Activated CD8-positive, alpha-beta T cell treated with anti-CD3 and anti-CD28 coated beads for 36 hours (primary cell): Measurements from ENCODE around the gene RIMBP2. TPM values are rescaled to one million over a fixed set of nuclear protein-coding genes. Genes with fewer than 3 reads are reported as not detected.

Experiments used
- ATAC-seq: fragments of 200-7000 bp; cut with Tn5 transposase; one replicate; pipeline ENCODE4 v1.10.0; 2021; ENCODE audit warnings: mild to moderate bottlenecking, moderate library complexity
- CTCF ChIA-PET: fragments of 350-600 bp; sonication (Branson Sonifier 250); formaldehyde crosslinking; loops from one replicate; lab custom pipeline; 2021; ENCODE audit warnings: antibody characterized with exemption; lab: Charles Lee
- POLR2A ChIA-PET: fragments of 350-600 bp; sonication (Branson Sonifier 250); formaldehyde crosslinking; loops from one replicate; lab custom pipeline; 2021; ENCODE audit warnings: antibody characterized with exemption; lab: Charles Lee
- DNase-seq: peaks from one replicate; pipeline ENCODE4 v3.0.0-alpha.2; 2020
- H3K27ac Mint-ChIP-seq: one replicate; pipeline ENCODE4 v1.8.0; 2021; ENCODE audit warnings: mild to moderate bottlenecking, mixed read lengths
- H3K27me3 Mint-ChIP-seq: one replicate; pipeline ENCODE4 v1.8.0; 2021; ENCODE audit warnings: mixed read lengths
- H3K36me3 Mint-ChIP-seq: one replicate; pipeline ENCODE4 v1.8.0; 2021; ENCODE audit warnings: low read depth, mixed read lengths
- H3K4me1 Mint-ChIP-seq: one replicate; pipeline ENCODE4 v1.8.0; 2021; ENCODE audit warnings: low read depth, mixed read lengths
- H3K4me3 Mint-ChIP-seq: one replicate; pipeline ENCODE4 v1.8.0; 2021; ENCODE audit warnings: mild to moderate bottlenecking, moderate library complexity, mixed read lengths
- H3K9me3 Mint-ChIP-seq: one replicate; pipeline ENCODE4 v1.8.0; 2021; ENCODE audit warnings: mixed read lengths
- intact Hi-C: fragments of 100-400 bp; cut with micrococcal nuclease; formaldehyde crosslinking; loops from one replicate; pipeline ENCODE4 v1.10.0; 2022
- total RNA-seq, 2 experiments: library from RNA; stranded (reverse); gene quantifications; one replicate each; pipeline ENCODE4 v1.2.3, GENCODE V29; 2021
- TF ChIP-seq, protein P1 (sequence below): fragments of 200-600 bp; IDR thresholded peaks from one replicate; pipeline ENCODE4 v1.8.0; 2022; ENCODE audit warnings: antibody characterized with exemption, mild to moderate bottlenecking

RIMBP2 gene
- total RNA-seq, 2 experiments from 2014 or later = not detected

DNA sequence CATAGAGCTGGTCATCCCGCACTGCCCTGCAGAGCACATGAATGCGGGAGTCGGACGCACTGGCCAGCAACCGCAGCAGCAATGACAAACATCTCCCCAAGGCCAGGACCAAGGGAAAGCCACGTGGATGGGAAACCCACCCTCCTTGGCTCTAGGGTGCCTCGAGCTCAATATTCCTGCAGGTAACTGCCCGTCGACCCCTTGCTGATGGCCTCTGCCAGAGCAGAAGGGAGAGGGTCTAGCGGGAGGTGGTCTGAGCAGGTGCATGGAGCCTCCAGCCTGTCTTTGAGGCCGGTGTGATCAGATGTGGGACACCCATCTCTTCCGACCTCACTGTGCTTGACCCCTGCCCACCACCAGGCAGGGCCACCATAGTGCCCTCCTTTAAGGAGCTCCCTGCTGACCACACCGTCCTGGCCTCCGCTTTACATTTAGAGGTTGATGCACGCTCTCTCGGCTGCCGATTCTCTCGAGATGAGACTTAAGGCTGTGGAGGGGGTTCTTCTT is 288.7 kb downstream of the RIMBP2 start:
- H3K9me3 Mint-ChIP-seq = no peaks in the 10 kb centered on the region
- intact Hi-C loops = no loop called here
- CTCF ChIA-PET = no interaction called here
- no peak for DNase-seq
- no peaks in the 10 kb centered on the region for H3K27me3 Mint-ChIP-seq
- ATAC-seq = no peak
- H3K36me3 Mint-ChIP-seq = no peaks in the 10 kb centered on the region
- POLR2A ChIA-PET = no interaction called here
- no peak overlapping the region for H3K4me3 Mint-ChIP-seq
- H3K4me1 Mint-ChIP-seq = no peaks in the 10 kb centered on the region
- H3K27ac Mint-ChIP-seq = no peak overlapping the region
- TF ChIP-seq, protein P1, sequence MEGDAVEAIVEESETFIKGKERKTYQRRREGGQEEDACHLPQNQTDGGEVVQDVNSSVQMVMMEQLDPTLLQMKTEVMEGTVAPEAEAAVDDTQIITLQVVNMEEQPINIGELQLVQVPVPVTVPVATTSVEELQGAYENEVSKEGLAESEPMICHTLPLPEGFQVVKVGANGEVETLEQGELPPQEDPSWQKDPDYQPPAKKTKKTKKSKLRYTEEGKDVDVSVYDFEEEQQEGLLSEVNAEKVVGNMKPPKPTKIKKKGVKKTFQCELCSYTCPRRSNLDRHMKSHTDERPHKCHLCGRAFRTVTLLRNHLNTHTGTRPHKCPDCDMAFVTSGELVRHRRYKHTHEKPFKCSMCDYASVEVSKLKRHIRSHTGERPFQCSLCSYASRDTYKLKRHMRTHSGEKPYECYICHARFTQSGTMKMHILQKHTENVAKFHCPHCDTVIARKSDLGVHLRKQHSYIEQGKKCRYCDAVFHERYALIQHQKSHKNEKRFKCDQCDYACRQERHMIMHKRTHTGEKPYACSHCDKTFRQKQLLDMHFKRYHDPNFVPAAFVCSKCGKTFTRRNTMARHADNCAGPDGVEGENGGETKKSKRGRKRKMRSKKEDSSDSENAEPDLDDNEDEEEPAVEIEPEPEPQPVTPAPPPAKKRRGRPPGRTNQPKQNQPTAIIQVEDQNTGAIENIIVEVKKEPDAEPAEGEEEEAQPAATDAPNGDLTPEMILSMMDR = no peak

DNA sequence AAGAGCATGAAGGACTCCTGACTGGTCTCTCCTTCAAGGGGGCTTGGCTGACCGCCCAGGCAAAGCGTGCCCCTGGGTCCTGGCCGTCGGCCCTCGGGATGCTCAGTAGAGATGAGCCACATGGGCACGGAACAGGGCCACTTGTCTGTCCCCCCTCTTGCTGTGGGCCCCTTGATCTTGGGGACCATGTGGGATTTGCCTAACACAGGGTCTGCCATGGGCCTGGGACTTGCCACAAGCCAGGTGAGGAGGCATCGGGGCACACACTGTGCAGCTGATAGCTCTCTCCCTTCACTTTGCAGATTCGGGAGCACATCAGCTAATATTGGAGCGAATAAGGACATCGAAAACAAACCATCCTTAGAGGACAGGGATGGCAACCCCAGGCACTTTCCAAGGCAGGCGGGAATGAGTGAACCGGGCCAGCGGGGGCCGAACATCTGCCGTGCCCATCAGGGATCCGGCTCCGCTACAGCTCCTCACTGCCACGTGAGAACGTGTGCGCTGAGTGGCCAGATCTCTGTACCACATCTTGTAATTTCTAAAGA is 290.3 kb downstream of the RIMBP2 start:
- no peaks in the 10 kb centered on the region for H3K9me3 Mint-ChIP-seq
- H3K4me3 Mint-ChIP-seq = no peak overlapping the region
- H3K36me3 Mint-ChIP-seq = no peaks in the 10 kb centered on the region
- H3K27me3 Mint-ChIP-seq = no peaks in the 10 kb centered on the region
- no peak overlapping the region for H3K27ac Mint-ChIP-seq
- no peaks in the 10 kb centered on the region for H3K4me1 Mint-ChIP-seq
- no peak for DNase-seq
- intact Hi-C loops = no loop called here
- POLR2A ChIA-PET = no interaction called here
- no peak for ATAC-seq
- TF ChIP-seq, protein P1 = no peak
- CTCF ChIA-PET = no interaction called here

DNA sequence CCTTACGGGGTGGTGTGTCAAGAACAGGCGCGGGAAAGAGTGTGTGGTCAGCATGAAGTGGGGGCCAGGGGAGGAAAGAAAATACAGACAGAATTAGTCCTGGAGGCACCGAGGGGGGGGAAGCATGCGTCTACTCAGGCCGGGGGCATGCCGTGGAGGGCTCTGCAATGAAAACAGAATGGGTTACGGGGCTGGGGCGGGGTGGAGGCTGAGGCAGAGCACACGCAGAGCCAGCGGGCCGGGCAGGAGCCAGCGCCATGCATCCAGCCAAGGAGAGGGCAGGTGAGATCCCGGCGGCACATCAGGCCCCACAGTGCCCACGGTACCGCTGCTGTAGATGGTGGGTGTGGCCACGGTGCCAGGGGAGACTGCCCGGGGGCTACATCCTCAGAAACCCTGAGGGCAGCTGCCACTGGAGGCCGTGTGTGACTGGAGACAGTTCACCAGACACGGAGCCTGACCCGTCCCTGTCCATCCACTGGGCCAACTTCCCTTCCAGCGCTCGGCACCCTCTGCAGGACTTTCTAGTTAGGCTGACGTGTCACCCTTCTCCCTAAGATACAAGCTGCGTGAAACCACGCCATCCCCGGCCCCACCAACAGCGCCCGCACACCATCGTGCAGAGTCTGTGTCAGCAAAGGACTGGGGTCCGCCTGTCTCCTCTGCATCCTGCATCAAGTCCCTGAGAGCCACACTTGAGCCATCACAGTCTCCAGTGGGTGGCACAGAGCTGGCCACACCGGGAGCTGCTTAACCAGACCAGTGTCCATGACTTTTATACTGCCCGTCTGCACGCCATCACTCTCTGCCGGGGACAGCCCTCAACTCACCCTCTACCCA is 291.0 kb downstream of the RIMBP2 start:
- ATAC-seq (no peak), DNase-seq (no peak)
- H3K4me1 Mint-ChIP-seq = no peaks in the 10 kb centered on the region
- ChIA-PET CTCF (no interaction called here), POLR2A (no interaction called here)
- intact Hi-C loops = no loop called here
- no peak overlapping the region for H3K27ac Mint-ChIP-seq
- no peaks in the 10 kb centered on the region for H3K36me3 Mint-ChIP-seq
- no peaks in the 10 kb centered on the region for H3K9me3 Mint-ChIP-seq
- TF ChIP-seq, protein P1 = no peak
- H3K4me3 Mint-ChIP-seq = no peak overlapping the region
- H3K27me3 Mint-ChIP-seq = no peaks in the 10 kb centered on the region

DNA sequence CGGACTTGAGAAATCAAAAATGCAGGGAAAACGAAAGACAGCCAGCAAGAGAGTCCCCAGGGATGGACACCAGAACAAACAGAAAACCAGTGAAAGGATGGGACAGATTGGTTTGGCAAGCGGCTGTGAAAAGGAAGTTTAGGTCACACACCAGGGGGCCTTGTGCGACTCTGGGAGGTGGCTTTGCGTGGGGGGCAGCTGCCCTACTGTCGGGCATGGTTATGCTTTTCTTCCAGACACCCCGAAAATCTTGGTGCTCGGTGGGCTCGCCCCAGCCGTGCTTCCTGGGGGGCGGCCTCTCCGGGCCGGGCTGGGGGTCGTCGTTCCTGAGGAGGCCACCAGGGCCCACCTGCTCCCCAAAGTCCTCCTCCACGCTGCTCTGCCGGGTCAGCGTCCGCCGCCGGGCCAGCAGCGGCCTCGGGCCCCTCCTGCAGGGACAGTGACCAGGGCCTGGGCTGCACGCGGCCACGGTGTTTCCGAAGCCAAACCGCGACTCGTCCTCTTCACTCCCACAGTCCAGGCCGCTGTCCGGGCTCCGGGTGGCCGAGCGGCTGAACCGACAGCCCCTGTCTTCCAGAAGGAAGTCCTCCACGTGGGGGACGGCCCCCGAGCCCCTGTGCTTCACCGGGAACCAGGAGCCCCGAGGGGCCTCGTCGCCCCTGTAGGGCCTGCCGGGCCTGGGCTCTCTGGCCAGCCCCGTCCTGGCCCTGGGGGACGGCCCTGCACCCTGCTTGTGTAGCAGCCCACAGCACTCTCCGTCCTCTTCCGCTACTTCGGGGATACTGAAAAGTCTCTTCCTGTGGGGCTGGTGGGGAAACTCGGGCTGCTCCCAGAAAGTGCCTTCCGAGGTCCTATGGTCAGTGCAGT is 291.9 kb downstream of the RIMBP2 start:
- TF ChIP-seq, protein P1 = no peak
- Mint-ChIP-seq H3K36me3 (no peaks in the 10 kb centered on the region), H3K4me1 (no peaks in the 10 kb centered on the region), H3K27ac (no peak overlapping the region), H3K9me3 (no peaks in the 10 kb centered on the region), H3K27me3 (no peaks in the 10 kb centered on the region), H3K4me3 (no peak overlapping the region)
- ChIA-PET CTCF (no interaction called here), POLR2A (no interaction called here)
- DNase-seq (no peak), ATAC-seq (no peak)
- intact Hi-C loops = no loop called here
